HG03439 (cell line): ENCODE results near the gene TSC1.

Source experiments
- ATAC-seq: cut with Tn5 transposase; IDR thresholded peaks from one replicate; pipeline ENCODE4 v1.9.1; 2021; ENCODE audit warnings: mild to moderate bottlenecking, moderate library complexity; ENCODE audit not compliant: unreplicated experiment

The TSC1 gene

GRCh38 chr9:132939169-132939568 lies 5.2 kb downstream of the TSC1 start:
- ATAC-seq, result no peak

GRCh38 chr9:132937463-132937901 lies 6.9 kb downstream of the TSC1 start:
- no peak for ATAC-seq

- no peak for ATAC-seq
Measured at GRCh38 chr9:132935026-132935425, 9.4 kb downstream of the TSC1 start.

GRCh38 chr9:132931178-132931735 lies 13.2 kb downstream of the TSC1 start:
- no peak for ATAC-seq

- no peak for ATAC-seq
Measured at GRCh38 chr9:132927704-132928103, 16.7 kb downstream of the TSC1 start.

GRCh38 chr9:132923346-132923902 lies 21.0 kb downstream of the TSC1 start:
- ATAC-seq, result no peak

GRCh38 chr9:132919614-132920268 lies 24.7 kb downstream of the TSC1 start:
- ATAC-seq, result no peak

GRCh38 chr9:132914924-132915323 lies 29.5 kb downstream of the TSC1 start:
- no peak for ATAC-seq

- ATAC-seq, result no peak
Measured at GRCh38 chr9:132912131-132912530, 32.3 kb downstream of the TSC1 start.

GRCh38 chr9:132910376-132910775 lies 34.0 kb downstream of the TSC1 start:
- ATAC-seq, result no peak

- no peak for ATAC-seq
Measured at GRCh38 chr9:132909311-132909710, 35.1 kb downstream of the TSC1 start.

- ATAC-seq, result no peak
Measured at GRCh38 chr9:132908635-132909034, 35.8 kb downstream of the TSC1 start.

GRCh38 chr9:132905726-132906125 lies 38.7 kb downstream of the TSC1 start:
- no peak for ATAC-seq

- no peak for ATAC-seq
Measured at GRCh38 chr9:132903574-132904492, 40.6 kb downstream of the TSC1 start.

- peak; percentile 63 for ATAC-seq
Measured at GRCh38 chr9:132901858-132902831, 42.3 kb downstream of the TSC1 start.

- ATAC-seq, result no peak
Measured at GRCh38 chr9:132898051-132898450, 46.4 kb downstream of the TSC1 start.

GRCh38 chr9:132896906-132897305 lies 47.5 kb downstream of the TSC1 start:
- no peak for ATAC-seq

GRCh38 chr9:132896264-132896663 lies 48.2 kb downstream of the TSC1 start:
- no peak for ATAC-seq

- no peak for ATAC-seq
Measured at GRCh38 chr9:132894862-132895835, 49.3 kb downstream of the TSC1 start.
